Testis (tissue), 2 donors: ENCODE results near the gene MAP7D2.

ENCODE experiments used
- CTCF ChIP-seq, 3 experiments: fragments of 450-650 bp in 2 of 3; fragments of 200-600 bp in 1 of 3; sonication (generic) in 1 of 3; IDR thresholded peaks; one replicate each; pipeline ENCODE4 v1.5.1; 2016 to 2019; ENCODE audit warnings: antibody characterized with exemption in 3 of 3, mild to moderate bottlenecking in 2 of 3, moderate library complexity in 1 of 3
- POLR2A ChIP-seq: fragments of 450-650 bp; IDR thresholded peaks from one replicate; pipeline ENCODE4 v1.6.1; 2017; ENCODE audit warnings: antibody characterized with exemption, mild to moderate bottlenecking, moderate library complexity

GRCh38 chrX:20091499-20091898, 25.2 kb downstream of the MAP7D2 start:
- TF ChIP-seq CTCF (IDR thresholded peaks at IDR 0.05) (no peak), POLR2A (no peak)
